ENCODE measurements around the gene STAT3. TPM values are rescaled to one million over a fixed set of nuclear protein-coding genes. Genes with fewer than 3 reads are reported as not detected.

STAT3 gene
- total and polyA plus RNA-seq, 2 of the 13 experiments (the other 11 are each of a cell fraction or from before 2014, with no cell fraction given): 61.8 to 62.4 TPM

DNA sequence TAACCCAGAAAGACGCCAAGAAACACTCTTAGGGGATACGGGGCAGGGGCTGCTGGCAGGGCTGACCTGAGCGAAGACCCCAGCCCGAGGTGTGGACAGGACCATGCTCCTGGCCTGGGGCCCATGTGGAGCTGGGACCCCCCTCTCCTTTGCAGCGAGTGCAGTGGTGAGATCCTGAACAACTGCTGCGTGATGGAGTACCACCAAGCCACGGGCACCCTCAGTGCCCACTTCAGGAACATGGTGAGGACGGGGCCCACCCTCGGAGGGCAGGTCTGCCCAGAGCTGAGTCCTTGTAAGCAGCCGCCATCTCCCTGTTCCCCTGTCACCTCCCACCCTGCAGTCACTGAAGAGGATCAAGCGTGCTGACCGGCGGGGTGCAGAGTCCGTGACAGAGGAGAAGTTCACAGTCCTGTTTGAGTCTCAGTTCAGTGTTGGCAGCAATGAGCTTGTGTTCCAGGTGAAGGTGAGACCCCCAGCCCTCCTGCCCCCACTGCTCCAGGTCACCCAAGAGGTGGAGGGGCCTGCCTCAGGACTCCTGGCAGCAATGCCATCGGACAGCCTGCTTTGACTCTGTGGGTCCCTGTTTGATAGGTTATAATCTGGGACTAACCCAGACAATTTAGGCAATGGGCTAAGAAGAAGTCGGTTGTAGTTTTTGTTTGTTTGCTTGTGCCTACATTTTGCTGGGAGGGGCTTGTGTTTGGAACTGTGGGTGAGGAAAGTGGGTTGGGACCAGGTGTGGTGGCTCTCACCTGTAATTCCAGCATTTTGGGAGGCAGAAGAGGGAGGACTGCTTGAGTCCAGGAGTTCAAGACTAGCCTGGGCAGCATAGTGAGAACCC, 83.8 kb downstream of the STAT3 start (continued):
- TF ChIP-seq, protein P1, sequence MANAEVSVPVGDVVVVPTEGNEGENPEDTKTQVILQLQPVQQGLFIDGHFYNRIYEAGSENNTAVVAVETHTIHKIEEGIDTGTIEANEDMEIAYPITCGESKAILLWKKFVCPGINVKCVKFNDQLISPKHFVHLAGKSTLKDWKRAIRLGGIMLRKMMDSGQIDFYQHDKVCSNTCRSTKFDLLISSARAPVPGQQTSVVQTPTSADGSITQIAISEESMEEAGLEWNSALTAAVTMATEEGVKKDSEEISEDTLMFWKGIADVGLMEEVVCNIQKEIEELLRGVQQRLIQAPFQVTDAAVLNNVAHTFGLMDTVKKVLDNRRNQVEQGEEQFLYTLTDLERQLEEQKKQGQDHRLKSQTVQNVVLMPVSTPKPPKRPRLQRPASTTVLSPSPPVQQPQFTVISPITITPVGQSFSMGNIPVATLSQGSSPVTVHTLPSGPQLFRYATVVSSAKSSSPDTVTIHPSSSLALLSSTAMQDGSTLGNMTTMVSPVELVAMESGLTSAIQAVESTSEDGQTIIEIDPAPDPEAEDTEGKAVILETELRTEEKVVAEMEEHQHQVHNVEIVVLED (CRISPR knock-in tag; IDR thresholded peaks at IDR 0.05; ENCODE audit: borderline replicate concordance): peak; percentile 52; the same call in 1 of the 2 replicates
- TF ChIP-seq ZSCAN22 (CRISPR knock-in tag; IDR thresholded peaks at IDR 0.05): peak; percentile 91
- TF ChIP-seq ZNF83 (CRISPR knock-in tag; IDR thresholded peaks at IDR 0.05; ENCODE audit: borderline replicate concordance): no peak; the same call in 1 of the 2 replicates
- TF ChIP-seq MIER3 (CRISPR knock-in tag; IDR thresholded peaks at IDR 0.05; ENCODE audit: borderline replicate concordance): no peak
- TF ChIP-seq, protein P2, sequence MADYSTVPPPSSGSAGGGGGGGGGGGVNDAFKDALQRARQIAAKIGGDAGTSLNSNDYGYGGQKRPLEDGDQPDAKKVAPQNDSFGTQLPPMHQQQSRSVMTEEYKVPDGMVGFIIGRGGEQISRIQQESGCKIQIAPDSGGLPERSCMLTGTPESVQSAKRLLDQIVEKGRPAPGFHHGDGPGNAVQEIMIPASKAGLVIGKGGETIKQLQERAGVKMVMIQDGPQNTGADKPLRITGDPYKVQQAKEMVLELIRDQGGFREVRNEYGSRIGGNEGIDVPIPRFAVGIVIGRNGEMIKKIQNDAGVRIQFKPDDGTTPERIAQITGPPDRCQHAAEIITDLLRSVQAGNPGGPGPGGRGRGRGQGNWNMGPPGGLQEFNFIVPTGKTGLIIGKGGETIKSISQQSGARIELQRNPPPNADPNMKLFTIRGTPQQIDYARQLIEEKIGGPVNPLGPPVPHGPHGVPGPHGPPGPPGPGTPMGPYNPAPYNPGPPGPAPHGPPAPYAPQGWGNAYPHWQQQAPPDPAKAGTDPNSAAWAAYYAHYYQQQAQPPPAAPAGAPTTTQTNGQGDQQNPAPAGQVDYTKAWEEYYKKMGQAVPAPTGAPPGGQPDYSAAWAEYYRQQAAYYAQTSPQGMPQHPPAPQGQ (CRISPR knock-in tag; IDR thresholded peaks at IDR 0.05; ENCODE audit: borderline replicate concordance): 0 out of 2 replicates have a peak, but pooled peaks have one; percentile 16
- TF ChIP-seq, protein P3, sequence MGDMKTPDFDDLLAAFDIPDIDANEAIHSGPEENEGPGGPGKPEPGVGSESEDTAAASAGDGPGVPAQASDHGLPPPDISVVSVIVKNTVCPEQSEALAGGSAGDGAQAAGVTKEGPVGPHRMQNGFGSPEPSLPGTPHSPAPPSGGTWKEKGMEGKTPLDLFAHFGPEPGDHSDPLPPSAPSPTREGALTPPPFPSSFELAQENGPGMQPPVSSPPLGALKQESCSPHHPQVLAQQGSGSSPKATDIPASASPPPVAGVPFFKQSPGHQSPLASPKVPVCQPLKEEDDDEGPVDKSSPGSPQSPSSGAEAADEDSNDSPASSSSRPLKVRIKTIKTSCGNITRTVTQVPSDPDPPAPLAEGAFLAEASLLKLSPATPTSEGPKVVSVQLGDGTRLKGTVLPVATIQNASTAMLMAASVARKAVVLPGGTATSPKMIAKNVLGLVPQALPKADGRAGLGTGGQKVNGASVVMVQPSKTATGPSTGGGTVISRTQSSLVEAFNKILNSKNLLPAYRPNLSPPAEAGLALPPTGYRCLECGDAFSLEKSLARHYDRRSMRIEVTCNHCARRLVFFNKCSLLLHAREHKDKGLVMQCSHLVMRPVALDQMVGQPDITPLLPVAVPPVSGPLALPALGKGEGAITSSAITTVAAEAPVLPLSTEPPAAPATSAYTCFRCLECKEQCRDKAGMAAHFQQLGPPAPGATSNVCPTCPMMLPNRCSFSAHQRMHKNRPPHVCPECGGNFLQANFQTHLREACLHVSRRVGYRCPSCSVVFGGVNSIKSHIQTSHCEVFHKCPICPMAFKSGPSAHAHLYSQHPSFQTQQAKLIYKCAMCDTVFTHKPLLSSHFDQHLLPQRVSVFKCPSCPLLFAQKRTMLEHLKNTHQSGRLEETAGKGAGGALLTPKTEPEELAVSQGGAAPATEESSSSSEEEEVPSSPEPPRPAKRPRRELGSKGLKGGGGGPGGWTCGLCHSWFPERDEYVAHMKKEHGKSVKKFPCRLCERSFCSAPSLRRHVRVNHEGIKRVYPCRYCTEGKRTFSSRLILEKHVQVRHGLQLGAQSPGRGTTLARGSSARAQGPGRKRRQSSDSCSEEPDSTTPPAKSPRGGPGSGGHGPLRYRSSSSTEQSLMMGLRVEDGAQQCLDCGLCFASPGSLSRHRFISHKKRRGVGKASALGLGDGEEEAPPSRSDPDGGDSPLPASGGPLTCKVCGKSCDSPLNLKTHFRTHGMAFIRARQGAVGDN (CRISPR knock-in tag; IDR thresholded peaks at IDR 0.05): peak; percentile 86
- TF ChIP-seq MED8 (CRISPR knock-in tag; IDR thresholded peaks at IDR 0.05; ENCODE audit: insufficient replicate concordance): peak; percentile 20
- 0 out of 2 replicates have a peak, but pooled peaks have one; percentile 26 for TF ChIP-seq ZNF747 (CRISPR knock-in tag; IDR thresholded peaks at IDR 0.05; ENCODE audit: borderline replicate concordance)
- no peak for TF ChIP-seq ZNF3 (CRISPR knock-in tag; IDR thresholded peaks at IDR 0.05)
- peak; percentile 93 for TF ChIP-seq MTA1 (CRISPR knock-in tag; IDR thresholded peaks at IDR 0.05; ENCODE audit: borderline replicate concordance)
- TF ChIP-seq SOX13 (IDR thresholded peaks at IDR 0.05): no peak
- no peak for TF ChIP-seq SOX13 (CRISPR knock-in tag; conservative IDR thresholded peaks at IDR 0.05 in 1 of 2, IDR thresholded peaks at IDR 0.05 in 1 of 2)
- TF ChIP-seq ZNF136 (CRISPR knock-in tag; IDR thresholded peaks at IDR 0.05; ENCODE audit: low read depth): peak; percentile 69; the same call in 1 of the 2 replicates
- no peak for TF ChIP-seq ZNF550 (CRISPR knock-in tag; IDR thresholded peaks at IDR 0.05; ENCODE audit: borderline replicate concordance)
- TF ChIP-seq MYC (CRISPR knock-in tag; IDR thresholded peaks at IDR 0.05; ENCODE audit: borderline replicate concordance): peak; percentile 46
- peak; percentile 65; the same call in 1 of the 2 replicates for TF ChIP-seq YEATS4 (CRISPR knock-in tag; IDR thresholded peaks at IDR 0.05; ENCODE audit: borderline replicate concordance)
- no peak for TF ChIP-seq EEA1 (CRISPR knock-in tag; IDR thresholded peaks at IDR 0.05; ENCODE audit: borderline replicate concordance)
